Fibroblast of skin of scalp (primary cell): ENCODE data around the gene CNNM3.
"Not testable (repeated sequence)": the region's sequence is repeated elsewhere in the genome, so short reads cannot be mapped to it uniquely, and the experiment has no call there.

Source experiments
- DNase-seq: peaks from one replicate; pipeline ENCODE4 v3.0.0-alpha.2; 2013

CNNM3 gene

GRCh38 chr2:96841701-96842495, 25.8 kb downstream of the CNNM3 start:
- DNase-seq = no peak

GRCh38 chr2:96842600-96842999, 26.5 kb downstream of the CNNM3 start:
- DNase-seq = no peak

- DNase-seq = no peak
Measured at GRCh38 chr2:96843538-96844268, 27.6 kb downstream of the CNNM3 start, which contains the start of gene ANKRD23. ANKRD23 (minus strand) TSS chr2:96844021; CDS start chr2:96843992, 29 bp downstream.

GRCh38 chr2:96844405-96844808, 28.3 kb downstream of the CNNM3 start:
- no peak for DNase-seq

GRCh38 chr2:96846825-96847224, 30.8 kb downstream of the CNNM3 start:
- DNase-seq = no peak

GRCh38 chr2:96847586-96847985, 31.5 kb downstream of the CNNM3 start:
- DNase-seq = no peak

- no peak for DNase-seq
Measured at GRCh38 chr2:96848264-96848663, 32.2 kb downstream of the CNNM3 start.

- DNase-seq = no peak
Measured at GRCh38 chr2:96852667-96853066, 36.6 kb downstream of the CNNM3 start.

GRCh38 chr2:96853321-96853720, 37.3 kb downstream of the CNNM3 start:
- DNase-seq = no peak

- DNase-seq = no peak
Measured at GRCh38 chr2:96856776-96857666, 41.0 kb downstream of the CNNM3 start.

- peak; percentile 98 for DNase-seq
Measured at GRCh38 chr2:96857667-96858372, 41.8 kb downstream of the CNNM3 start, which contains the start of gene ANKRD39. ANKRD39 (minus strand) TSS chr2:96858016; CDS start chr2:96857987, 29 bp downstream.

- no peak for DNase-seq
Measured at GRCh38 chr2:96859099-96859649, 43.1 kb downstream of the CNNM3 start.

- DNase-seq = no peak
Measured at GRCh38 chr2:96859681-96860064, 43.6 kb downstream of the CNNM3 start.

- no peak for DNase-seq
Measured at GRCh38 chr2:96860065-96861029, 44.3 kb downstream of the CNNM3 start.

- no peak for DNase-seq
Measured at GRCh38 chr2:96861074-96861473, 45.0 kb downstream of the CNNM3 start.

GRCh38 chr2:96863056-96863455, 47.0 kb downstream of the CNNM3 start:
- DNase-seq = not testable (repeated sequence)

- no peak for DNase-seq
Measured at GRCh38 chr2:96863575-96864342, 47.7 kb downstream of the CNNM3 start.

GRCh38 chr2:96864343-96865091, 48.4 kb downstream of the CNNM3 start:
- no peak for DNase-seq

- no peak for DNase-seq
Measured at GRCh38 chr2:96865654-96866053, 49.6 kb downstream of the CNNM3 start.
